ENCODE data around the gene CLUH.

DNA sequence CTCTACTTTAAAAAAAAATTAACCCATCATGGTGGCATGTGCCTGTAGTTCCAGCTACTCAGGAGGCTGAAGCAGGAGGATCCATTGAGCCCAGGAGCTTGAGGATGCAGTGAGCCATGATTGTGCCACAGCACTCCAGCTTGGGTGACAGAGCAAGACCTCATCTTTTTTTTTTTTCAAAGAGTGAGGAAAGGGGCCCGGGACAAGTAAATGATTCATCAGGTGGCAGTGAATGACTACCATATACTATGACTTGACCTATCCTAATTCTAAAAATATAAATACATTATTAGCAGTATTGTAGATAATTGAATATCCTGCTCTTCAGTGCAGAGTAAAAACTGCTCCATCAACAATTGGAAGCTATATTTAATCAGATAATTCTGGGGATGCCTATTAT lies 55.3 kb downstream of the CLUH start:
- TF ChIP-seq CHD2 (IDR thresholded peaks at IDR 0.05; ENCODE audit: low read length, partially characterized antibody) (no peak), RAD21 (IDR thresholded peaks at IDR 0.05; ENCODE audit: low read length) (no peak)

Data from SK-N-SH (cell line).